ENCODE results near the gene ICOSLG. TPM values are rescaled to one million over a fixed set of nuclear protein-coding genes. Genes with fewer than 3 reads are reported as not detected.
"Not testable (repeated sequence)": the region's sequence is repeated elsewhere in the genome, so short reads cannot be mapped to it uniquely, and the experiment has no call there.

The ICOSLG gene
- total RNA-seq, 3 donors from 2014 or later: 2.4 to 3.6 (median 2.9) TPM

DNA sequence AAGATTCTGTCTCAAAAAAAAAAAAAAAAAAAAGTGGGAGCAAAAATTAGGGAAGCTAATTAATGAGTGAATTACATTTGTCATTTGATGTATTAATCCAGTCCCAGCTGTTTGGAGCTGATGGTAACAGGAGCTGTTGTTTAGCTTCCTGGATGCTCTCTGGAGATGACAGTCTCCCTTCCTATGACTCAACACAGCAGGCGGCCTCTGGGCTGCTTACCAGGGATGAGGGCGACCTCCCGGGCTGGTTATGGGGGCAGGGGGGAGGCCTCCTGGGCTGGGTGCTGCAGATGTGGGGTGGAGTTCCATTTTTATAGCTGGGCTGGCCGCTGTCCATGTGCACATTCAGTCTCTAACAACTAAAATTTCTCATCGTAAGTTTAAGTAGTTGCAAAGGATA is 47.6 kb downstream of the ICOSLG start:
- H3K9me3 Mint-ChIP-seq; ATAC-seq; H3K4me1 Mint-ChIP-seq (ENCODE audit: low read depth); H3K4me3 Mint-ChIP-seq; H3K36me3 Mint-ChIP-seq (ENCODE audit: insufficient read depth); H3K27me3 Mint-ChIP-seq (ENCODE audit: low read depth); DNase-seq: not testable (repeated sequence)

DNA sequence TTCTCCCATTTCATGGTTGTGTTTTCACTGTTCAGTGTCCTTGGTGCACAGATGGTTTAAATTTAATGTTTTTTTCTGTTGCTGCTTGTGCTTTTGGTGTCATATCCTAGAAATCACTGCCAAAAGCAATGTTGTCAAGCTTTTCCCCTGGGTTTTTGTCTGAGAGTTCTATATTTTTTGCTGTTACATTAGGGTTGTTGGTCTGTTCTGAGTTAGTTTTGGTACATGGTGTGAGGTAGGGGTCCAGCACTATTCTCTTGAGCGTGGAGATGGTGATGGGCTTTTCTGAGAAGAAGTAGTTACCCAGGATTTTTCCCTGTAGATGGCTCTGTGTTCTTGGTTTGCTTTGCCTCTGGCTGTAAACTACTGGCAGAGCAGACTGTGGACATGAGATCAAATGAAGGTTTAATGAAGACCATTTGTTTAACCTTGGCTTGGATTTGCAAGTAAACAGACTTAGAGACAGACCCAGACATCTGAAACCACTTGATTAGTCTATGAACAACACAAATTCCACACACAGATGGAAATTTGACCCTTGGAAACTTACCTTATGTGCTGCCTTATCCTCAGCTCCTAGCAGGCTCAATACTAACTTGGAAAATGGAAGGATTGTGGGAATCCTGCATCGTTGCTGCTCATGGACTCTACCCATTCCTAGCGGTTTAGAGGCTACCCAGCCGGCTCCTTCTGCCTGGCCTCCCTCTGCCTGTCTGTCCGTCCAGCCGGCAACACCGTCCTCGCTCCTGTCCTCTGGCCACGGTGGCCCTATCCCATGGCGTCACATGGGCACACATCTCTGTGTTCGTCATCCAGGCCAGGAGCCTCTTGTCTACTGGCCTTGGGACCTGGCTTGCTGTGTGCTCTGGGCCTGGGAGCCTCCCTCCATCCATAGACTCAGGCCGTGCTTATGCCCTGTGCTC is 50.1 kb downstream of the ICOSLG start:
- H3K4me3 Mint-ChIP-seq; H3K4me1 Mint-ChIP-seq (ENCODE audit: low read depth); H3K36me3 Mint-ChIP-seq (ENCODE audit: insufficient read depth); H3K27me3 Mint-ChIP-seq (ENCODE audit: low read depth); ATAC-seq; H3K9me3 Mint-ChIP-seq; DNase-seq: not testable (repeated sequence)

DNA sequence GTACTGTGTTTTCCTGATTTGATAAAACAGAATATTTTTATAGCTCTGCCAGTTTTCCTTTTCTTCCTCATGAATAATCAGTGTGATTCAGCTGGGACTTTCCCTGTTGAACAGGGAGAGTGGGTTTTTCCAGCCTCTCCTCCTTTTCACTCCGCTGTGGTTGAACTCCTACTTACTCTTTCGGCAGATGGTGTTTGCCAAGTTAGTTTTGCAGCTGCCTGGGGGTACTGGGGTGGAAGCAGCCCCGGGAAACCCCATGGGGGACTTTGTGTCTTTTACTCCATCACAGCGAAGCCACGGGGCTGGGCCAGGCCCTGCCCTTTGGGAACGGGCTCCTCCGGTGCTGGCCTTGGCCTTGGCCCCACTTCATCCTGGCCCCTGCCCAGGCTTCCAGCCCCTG is 55.9 kb downstream of the ICOSLG start:
- H3K27me3 Mint-ChIP-seq (ENCODE audit: low read depth); H3K4me3 Mint-ChIP-seq; H3K36me3 Mint-ChIP-seq (ENCODE audit: insufficient read depth); H3K4me1 Mint-ChIP-seq (ENCODE audit: low read depth); H3K9me3 Mint-ChIP-seq; DNase-seq: not testable (repeated sequence)
- peak in 1 of 2 donors; percentile 23 for ATAC-seq

DNA sequence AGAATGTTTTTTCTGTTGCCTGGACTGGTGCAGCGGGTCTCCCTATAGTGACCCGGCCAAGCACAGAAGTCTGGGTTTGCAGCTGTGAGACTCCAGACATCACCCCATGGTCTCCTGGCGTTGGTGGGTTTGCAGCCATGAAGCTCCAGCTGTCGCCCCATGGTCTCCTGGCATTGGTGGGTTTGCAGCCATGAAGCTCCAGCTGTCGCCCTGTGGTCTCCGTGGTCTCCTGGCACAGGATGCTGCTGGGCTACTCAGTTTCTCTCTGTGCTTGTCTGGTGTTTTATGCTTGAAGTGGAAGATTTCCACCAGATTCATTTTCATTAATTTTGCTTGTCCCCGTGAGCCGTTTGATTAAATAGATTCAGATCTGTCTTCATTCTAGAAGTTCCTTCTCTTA is 58.5 kb downstream of the ICOSLG start:
- H3K4me1 Mint-ChIP-seq (ENCODE audit: low read depth); H3K9me3 Mint-ChIP-seq; H3K27me3 Mint-ChIP-seq (ENCODE audit: low read depth); ATAC-seq; DNase-seq; H3K36me3 Mint-ChIP-seq (ENCODE audit: insufficient read depth); H3K4me3 Mint-ChIP-seq: not testable (repeated sequence)

DNA sequence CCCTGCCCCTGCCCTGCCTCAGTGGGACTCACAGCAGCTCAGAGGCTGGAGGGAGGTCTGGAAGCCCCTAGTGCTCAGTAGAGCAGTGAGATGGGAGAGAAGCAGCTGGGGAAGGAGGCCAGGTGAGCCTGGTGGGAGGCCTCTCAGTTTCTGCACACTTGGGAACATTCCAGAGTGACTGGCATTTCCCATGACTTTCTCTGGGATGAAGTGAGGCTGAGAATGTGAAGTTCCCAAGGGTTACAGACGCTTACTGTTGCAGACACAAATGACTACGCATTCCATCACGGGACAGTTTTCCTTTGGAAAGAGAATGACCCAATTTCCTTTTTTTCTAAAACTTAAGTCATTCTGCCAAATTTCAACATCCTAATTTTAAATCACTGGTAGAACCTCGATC is 59.2 kb downstream of the ICOSLG start:
- not testable (repeated sequence) for H3K4me1 Mint-ChIP-seq (ENCODE audit: low read depth); DNase-seq; ATAC-seq; H3K36me3 Mint-ChIP-seq (ENCODE audit: insufficient read depth); H3K4me3 Mint-ChIP-seq; H3K27me3 Mint-ChIP-seq (ENCODE audit: low read depth); H3K9me3 Mint-ChIP-seq

DNA sequence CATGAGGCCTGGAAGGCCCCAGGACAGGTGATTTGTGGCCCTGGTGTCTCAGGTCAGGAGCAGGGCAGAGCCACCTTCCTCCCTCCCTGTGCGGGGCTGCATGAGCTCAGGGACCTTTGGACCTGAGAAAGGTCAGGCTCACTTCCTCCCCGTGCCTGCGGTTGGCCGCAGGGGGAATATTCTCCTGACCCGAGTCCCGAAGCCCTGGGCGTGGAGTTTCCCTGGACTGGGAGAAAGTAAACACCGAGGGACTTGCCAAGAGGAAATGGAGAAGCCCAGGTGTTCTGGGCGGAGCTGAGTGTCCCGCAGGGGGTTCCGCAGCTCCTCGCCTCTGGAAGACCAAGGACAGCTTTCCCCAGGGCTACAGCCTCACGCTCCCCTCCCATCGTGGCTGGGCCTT is 64.6 kb downstream of the ICOSLG start:
- not testable (repeated sequence) for ATAC-seq; H3K27me3 Mint-ChIP-seq (ENCODE audit: low read depth); H3K4me3 Mint-ChIP-seq; DNase-seq; H3K4me1 Mint-ChIP-seq (ENCODE audit: low read depth); H3K9me3 Mint-ChIP-seq; H3K36me3 Mint-ChIP-seq (ENCODE audit: insufficient read depth)

DNA sequence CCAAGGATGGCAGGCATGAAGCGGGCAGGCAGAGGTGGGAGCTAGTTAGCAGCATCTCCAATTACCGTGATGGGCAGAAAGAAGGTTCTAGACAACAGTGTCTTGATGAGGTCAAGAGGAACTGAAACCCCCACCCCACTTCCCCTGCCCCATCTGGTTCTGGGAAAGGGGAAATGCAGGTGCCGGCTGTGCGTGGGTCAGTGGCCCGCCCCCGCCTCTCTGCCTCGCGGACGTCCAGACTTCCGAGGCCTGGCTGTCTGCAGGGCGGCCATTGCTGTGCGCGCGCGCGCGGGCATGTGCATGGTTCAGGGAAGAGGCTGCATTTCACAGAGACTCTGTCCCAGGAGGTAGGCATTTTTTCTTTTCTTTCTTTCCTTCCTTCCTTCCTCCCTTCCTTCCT is 65.6 kb downstream of the ICOSLG start:
- not testable (repeated sequence) for H3K4me1 Mint-ChIP-seq (ENCODE audit: low read depth); H3K4me3 Mint-ChIP-seq; H3K36me3 Mint-ChIP-seq (ENCODE audit: insufficient read depth); ATAC-seq; H3K27me3 Mint-ChIP-seq (ENCODE audit: low read depth); H3K9me3 Mint-ChIP-seq; DNase-seq

Other genes with a start within 250 kb of the ICOSLG start
- 10 to 100 TPM; 43.0 to 48.1 (median 44.8) TPM for gene TRAPPC10, start 228.6 kb downstream of the ICOSLG start, total RNA-seq
- 100 to 1,000 TPM in 1 of 3 donors, 10 to 100 TPM in 2; 24.6 to 145 (median 27.1) TPM for gene PWP2, start 133.5 kb downstream of the ICOSLG start, total RNA-seq
- gene GATD3, start 107.3 kb downstream of the ICOSLG start, total RNA-seq: 10 to 100 TPM in 1 of 3 donors, 1 to 10 TPM in 2; 7.3 to 63.8 (median 9.3) TPM
- not detected for gene DNMT3L, start 21.0 kb upstream of the ICOSLG start, total RNA-seq
- gene AIRE, start 44.9 kb upstream of the ICOSLG start, total RNA-seq: not detected
- gene PFKL, start 59.1 kb upstream of the ICOSLG start, total RNA-seq: 100 to 1,000 TPM; 102 to 122 (median 116) TPM
- 10 to 100 TPM; 30.2 to 32.7 (median 30.5) TPM for gene CFAP410, start 98.4 kb upstream of the ICOSLG start, total RNA-seq
- 10 to 100 TPM in 1 of 3 donors, 1 to 10 TPM in 1, under 1 TPM in 1; 0.95 to 21.6 (median 2.5) TPM for gene TRPM2, start 112.7 kb upstream of the ICOSLG start, total RNA-seq
- gene LRRC3, start 214.6 kb upstream of the ICOSLG start, total RNA-seq: under 1 TPM; 0.24 to 0.57 (median 0.35) TPM